ENCODE measurements around the gene HOXB2. TPM values are rescaled to one million over a fixed set of nuclear protein-coding genes. Genes with fewer than 3 reads are reported as not detected.

HOXB2 gene
- total and polyA plus RNA-seq, 2 of the 8 experiments (the other 6 are each of a cell fraction or from before 2014, with no cell fraction given), result not detected

DNA sequence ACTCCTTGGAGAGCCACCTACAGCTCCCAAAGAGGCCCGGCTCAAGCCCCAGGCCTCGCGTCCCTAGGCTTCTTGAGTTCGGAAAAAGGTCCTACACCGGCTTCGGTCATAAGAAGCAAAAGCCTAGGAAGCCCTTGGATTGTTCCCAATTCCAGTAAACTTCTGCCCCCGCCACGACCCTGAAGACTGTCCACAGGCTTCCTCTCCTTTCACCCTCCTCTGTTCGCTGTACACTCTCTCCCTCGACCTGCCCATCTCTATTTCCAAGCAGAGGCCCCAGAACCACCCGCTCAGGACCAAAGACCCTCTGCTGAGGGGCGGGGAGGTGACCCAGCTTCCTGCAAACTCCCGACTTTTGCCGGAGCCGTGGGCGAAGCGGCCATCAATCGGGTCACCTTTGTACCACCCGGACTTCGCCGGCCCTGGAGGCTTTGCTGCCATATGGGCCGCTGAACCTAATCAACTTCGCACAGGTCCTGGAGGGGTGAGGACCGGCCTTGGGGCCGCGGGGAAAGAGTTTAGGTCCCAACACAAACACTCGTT is 2.7 kb downstream of the HOXB2 start (continued):
- TF ChIP-seq, protein P1, sequence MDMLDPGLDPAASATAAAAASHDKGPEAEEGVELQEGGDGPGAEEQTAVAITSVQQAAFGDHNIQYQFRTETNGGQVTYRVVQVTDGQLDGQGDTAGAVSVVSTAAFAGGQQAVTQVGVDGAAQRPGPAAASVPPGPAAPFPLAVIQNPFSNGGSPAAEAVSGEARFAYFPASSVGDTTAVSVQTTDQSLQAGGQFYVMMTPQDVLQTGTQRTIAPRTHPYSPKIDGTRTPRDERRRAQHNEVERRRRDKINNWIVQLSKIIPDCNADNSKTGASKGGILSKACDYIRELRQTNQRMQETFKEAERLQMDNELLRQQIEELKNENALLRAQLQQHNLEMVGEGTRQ (IDR thresholded peaks at IDR 0.05; ENCODE audit: low read length), result no peak
- TF ChIP-seq CBX5 (IDR thresholded peaks at IDR 0.05; ENCODE audit: low read depth, low read length) (no peak), CREB1 (IDR thresholded peaks at IDR 0.05) (no peak), CHD1 (IDR thresholded peaks at IDR 0.05; ENCODE audit: low read depth, low read length) (no peak), TCF12 (IDR thresholded peaks at IDR 0.05; ENCODE audit: low read depth, low read length) (0 out of 2 replicates have a peak, but pooled peaks have one; percentile 23), POU5F1 (IDR thresholded peaks at IDR 0.05; ENCODE audit: low read depth, low read length) (no peak)
- TF ChIP-seq, protein P2, sequence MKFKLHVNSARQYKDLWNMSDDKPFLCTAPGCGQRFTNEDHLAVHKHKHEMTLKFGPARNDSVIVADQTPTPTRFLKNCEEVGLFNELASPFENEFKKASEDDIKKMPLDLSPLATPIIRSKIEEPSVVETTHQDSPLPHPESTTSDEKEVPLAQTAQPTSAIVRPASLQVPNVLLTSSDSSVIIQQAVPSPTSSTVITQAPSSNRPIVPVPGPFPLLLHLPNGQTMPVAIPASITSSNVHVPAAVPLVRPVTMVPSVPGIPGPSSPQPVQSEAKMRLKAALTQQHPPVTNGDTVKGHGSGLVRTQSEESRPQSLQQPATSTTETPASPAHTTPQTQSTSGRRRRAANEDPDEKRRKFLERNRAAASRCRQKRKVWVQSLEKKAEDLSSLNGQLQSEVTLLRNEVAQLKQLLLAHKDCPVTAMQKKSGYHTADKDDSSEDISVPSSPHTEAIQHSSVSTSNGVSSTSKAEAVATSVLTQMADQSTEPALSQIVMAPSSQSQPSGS (IDR thresholded peaks at IDR 0.05; ENCODE audit: low read length), result no peak
